ENCODE measurements around the gene MKX. TPM values are rescaled to one million over a fixed set of nuclear protein-coding genes. Genes with fewer than 3 reads are reported as not detected.

MKX gene
- total RNA-seq, 1 experiment from 2014 or later, result not detected

- peaks cover 14% of the 10 kb centered on the region for H3K4me1 Mint-ChIP-seq (ENCODE audit: insufficient read depth, unreplicated experiment)
- ChIA-PET POLR2A (no interaction called here), CTCF (interaction anchor here (0.7 kb wide), 1 partner anchor 295 kb away, joined by 4 read pairs; no protein-coding TSS in a partner anchor)
- TF ChIP-seq CTCF (IDR thresholded peaks at IDR 0.05; ENCODE audit: unreplicated experiment), result no peak
- H3K27me3 Mint-ChIP-seq (ENCODE audit: insufficient read depth, unreplicated experiment), result no peaks in the 10 kb centered on the region
- no TSS peak for BruUV-seq (replicated peaks)
- H3K27ac Mint-ChIP-seq (ENCODE audit: low read depth, unreplicated experiment), result no peak overlapping the region
- no peak overlapping the region for H3K4me3 Mint-ChIP-seq (ENCODE audit: unreplicated experiment)
- no peaks in the 10 kb centered on the region for H3K9me3 Mint-ChIP-seq (ENCODE audit: unreplicated experiment)
- intact Hi-C loops (cut with micrococcal nuclease), result no loop called here
- no peaks in the 10 kb centered on the region for H3K36me3 Mint-ChIP-seq (ENCODE audit: insufficient read depth, unreplicated experiment)
- no peak for DNase-seq (ENCODE audit: unreplicated experiment)
Observed at GRCh38 chr10:27664461-27664860, 81.2 kb downstream of the MKX start.

GRCh38 chr10:27663621-27664020 is 82.0 kb downstream of the MKX start:
- ChIA-PET CTCF (interaction anchor here (0.8 kb wide), 1 partner anchor 106 kb away, joined by 3 read pairs; no protein-coding TSS in a partner anchor), POLR2A (no interaction called here)
- H3K4me1 Mint-ChIP-seq (ENCODE audit: insufficient read depth, unreplicated experiment), result peaks cover 14% of the 10 kb centered on the region
- no peak overlapping the region for H3K4me3 Mint-ChIP-seq (ENCODE audit: unreplicated experiment)
- no peaks in the 10 kb centered on the region for H3K36me3 Mint-ChIP-seq (ENCODE audit: insufficient read depth, unreplicated experiment)
- no TSS peak for BruUV-seq (replicated peaks)
- H3K27ac Mint-ChIP-seq (ENCODE audit: low read depth, unreplicated experiment), result no peak overlapping the region
- H3K9me3 Mint-ChIP-seq (ENCODE audit: unreplicated experiment), result no peaks in the 10 kb centered on the region
- peak; percentile 5 for DNase-seq (ENCODE audit: unreplicated experiment)
- no peak for TF ChIP-seq CTCF (IDR thresholded peaks at IDR 0.05; ENCODE audit: unreplicated experiment)
- intact Hi-C loops (cut with micrococcal nuclease), result no loop called here
- H3K27me3 Mint-ChIP-seq (ENCODE audit: insufficient read depth, unreplicated experiment), result no peaks in the 10 kb centered on the region

- Mint-ChIP-seq H3K27me3 (ENCODE audit: insufficient read depth, unreplicated experiment) (no peaks in the 10 kb centered on the region), H3K4me3 (ENCODE audit: unreplicated experiment) (no peak overlapping the region), H3K9me3 (ENCODE audit: unreplicated experiment) (no peaks in the 10 kb centered on the region), H3K4me1 (ENCODE audit: insufficient read depth, unreplicated experiment) (peaks cover 14% of the 10 kb centered on the region), H3K27ac (ENCODE audit: low read depth, unreplicated experiment) (no peak overlapping the region), H3K36me3 (ENCODE audit: insufficient read depth, unreplicated experiment) (no peaks in the 10 kb centered on the region)
- no TSS peak for BruUV-seq (replicated peaks)
- TF ChIP-seq CTCF (IDR thresholded peaks at IDR 0.05; ENCODE audit: unreplicated experiment), result no peak
- DNase-seq (ENCODE audit: unreplicated experiment), result peak; percentile 16
- intact Hi-C loops (cut with micrococcal nuclease), result no loop called here
- POLR2A ChIA-PET, result no interaction called here
- CTCF ChIA-PET, result no interaction called here
Observed at GRCh38 chr10:27661514-27662286, 83.9 kb downstream of the MKX start.

GRCh38 chr10:27660711-27661110 is 84.9 kb downstream of the MKX start:
- Mint-ChIP-seq H3K9me3 (ENCODE audit: unreplicated experiment) (no peaks in the 10 kb centered on the region), H3K27me3 (ENCODE audit: insufficient read depth, unreplicated experiment) (no peaks in the 10 kb centered on the region), H3K4me1 (ENCODE audit: insufficient read depth, unreplicated experiment) (peaks cover 14% of the 10 kb centered on the region), H3K4me3 (ENCODE audit: unreplicated experiment) (no peak overlapping the region), H3K27ac (ENCODE audit: low read depth, unreplicated experiment) (peak overlapping the region; percentile 13), H3K36me3 (ENCODE audit: insufficient read depth, unreplicated experiment) (no peaks in the 10 kb centered on the region)
- POLR2A ChIA-PET, result interaction anchor here (0.6 kb wide), 1 partner anchor 22 kb away, joined by 4 read pairs; no protein-coding TSS in a partner anchor
- TF ChIP-seq CTCF (IDR thresholded peaks at IDR 0.05; ENCODE audit: unreplicated experiment), result no peak
- BruUV-seq (replicated peaks), result no TSS peak
- DNase-seq (ENCODE audit: unreplicated experiment), result no peak
- intact Hi-C loops (cut with micrococcal nuclease), result no loop called here
- CTCF ChIA-PET, result no interaction called here

All from MCF 10A (cell line).